Panc1 (cell line): ENCODE data around the gene TFAP2B.

ENCODE experiments used
- POLR2AphosphoS5 ChIP-seq: IDR thresholded peaks from 2 replicates; pipeline ENCODE4 v1.6.1; 2012; ENCODE audit warnings: mild to moderate bottlenecking, low read depth, low read length, moderate library complexity
- REST ChIP-seq, 2 experiments: IDR thresholded peaks; 2 replicates each; pipeline ENCODE4 v1.6.1; 2011 to 2012; ENCODE audit warnings: low read depth in 2 of 2, control low read depth in 1 of 2, low read length in 1 of 2, mild to moderate bottlenecking in 1 of 2, moderate library complexity in 1 of 2; ENCODE audit not compliant: insufficient read depth in 1 of 2
- SIN3A ChIP-seq: IDR thresholded peaks from 2 replicates; pipeline ENCODE4 v1.6.1; 2012; ENCODE audit warnings: low read depth, mild to moderate bottlenecking, low read length, moderate library complexity, borderline replicate concordance; ENCODE audit not compliant: insufficient read depth
- TF ChIP-seq, protein P1 (sequence below): fragments of 450-650 bp; IDR thresholded peaks from 2 replicates; pipeline ENCODE4 v1.5.1; 2017; ENCODE audit warnings: mild to moderate bottlenecking

DNA sequence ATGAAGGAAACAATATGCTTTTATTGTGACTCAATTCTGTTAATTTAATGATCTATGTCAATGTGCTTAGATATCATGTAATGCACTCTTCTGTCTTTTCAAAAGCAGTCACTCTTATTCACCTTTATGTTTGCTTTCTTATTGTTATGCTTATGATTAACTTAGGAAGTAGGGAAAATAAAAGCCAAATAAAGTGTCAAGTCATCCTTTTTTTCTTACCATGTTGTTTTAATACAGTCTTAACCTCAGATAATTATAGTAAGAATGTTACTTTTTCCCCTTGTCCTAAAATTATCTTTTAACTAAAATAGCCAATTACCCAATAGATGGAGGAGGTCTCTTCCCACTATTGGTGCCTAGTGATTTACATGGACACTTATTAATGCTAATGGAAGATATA is 72.6 kb downstream of the TFAP2B start:
- no peak for TF ChIP-seq REST (IDR thresholded peaks at IDR 0.05; ENCODE audit: insufficient read depth in 1 of 2, low read depth in 2 of 2, low read length in 1 of 2)
- TF ChIP-seq, protein P1, sequence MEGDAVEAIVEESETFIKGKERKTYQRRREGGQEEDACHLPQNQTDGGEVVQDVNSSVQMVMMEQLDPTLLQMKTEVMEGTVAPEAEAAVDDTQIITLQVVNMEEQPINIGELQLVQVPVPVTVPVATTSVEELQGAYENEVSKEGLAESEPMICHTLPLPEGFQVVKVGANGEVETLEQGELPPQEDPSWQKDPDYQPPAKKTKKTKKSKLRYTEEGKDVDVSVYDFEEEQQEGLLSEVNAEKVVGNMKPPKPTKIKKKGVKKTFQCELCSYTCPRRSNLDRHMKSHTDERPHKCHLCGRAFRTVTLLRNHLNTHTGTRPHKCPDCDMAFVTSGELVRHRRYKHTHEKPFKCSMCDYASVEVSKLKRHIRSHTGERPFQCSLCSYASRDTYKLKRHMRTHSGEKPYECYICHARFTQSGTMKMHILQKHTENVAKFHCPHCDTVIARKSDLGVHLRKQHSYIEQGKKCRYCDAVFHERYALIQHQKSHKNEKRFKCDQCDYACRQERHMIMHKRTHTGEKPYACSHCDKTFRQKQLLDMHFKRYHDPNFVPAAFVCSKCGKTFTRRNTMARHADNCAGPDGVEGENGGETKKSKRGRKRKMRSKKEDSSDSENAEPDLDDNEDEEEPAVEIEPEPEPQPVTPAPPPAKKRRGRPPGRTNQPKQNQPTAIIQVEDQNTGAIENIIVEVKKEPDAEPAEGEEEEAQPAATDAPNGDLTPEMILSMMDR, result no peak
- no peak for TF ChIP-seq POLR2AphosphoS5
- TF ChIP-seq SIN3A, result no peak
